HUDEP-2 (cell line): ENCODE data around the gene NPC2.
A peak's percentile ranks its signal among the peaks of the same experiment; 100 is the strongest.

Experiments
- DNase-seq, 76 experiments: peaks; one replicate each; lab custom pipeline; 2025; ENCODE audit not compliant: unreplicated experiment in 76 of 76; lab: John Stamatoyannopoulos, UW

The NPC2 gene

DNA sequence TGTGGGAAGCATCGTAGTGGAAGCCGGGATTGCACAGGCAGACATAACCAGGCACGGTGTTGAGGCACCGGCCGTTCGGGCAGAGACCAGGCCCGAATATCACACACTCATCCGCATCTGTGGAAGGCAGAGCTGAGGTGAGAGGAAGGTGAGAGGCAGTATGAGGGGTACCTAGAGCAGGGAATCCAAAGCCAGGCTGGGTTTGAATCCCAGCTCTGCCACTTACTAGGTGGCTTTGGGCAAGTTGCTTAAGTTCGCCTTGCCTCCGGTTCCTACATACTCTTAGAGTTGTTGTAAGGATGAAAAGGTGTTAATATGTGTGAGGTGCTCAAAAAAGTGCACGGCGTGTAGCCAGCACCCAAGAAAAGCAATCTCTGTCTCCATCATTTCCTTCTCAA, 10.8 kb upstream of the NPC2 start:
- DNase-seq: no peak

DNA sequence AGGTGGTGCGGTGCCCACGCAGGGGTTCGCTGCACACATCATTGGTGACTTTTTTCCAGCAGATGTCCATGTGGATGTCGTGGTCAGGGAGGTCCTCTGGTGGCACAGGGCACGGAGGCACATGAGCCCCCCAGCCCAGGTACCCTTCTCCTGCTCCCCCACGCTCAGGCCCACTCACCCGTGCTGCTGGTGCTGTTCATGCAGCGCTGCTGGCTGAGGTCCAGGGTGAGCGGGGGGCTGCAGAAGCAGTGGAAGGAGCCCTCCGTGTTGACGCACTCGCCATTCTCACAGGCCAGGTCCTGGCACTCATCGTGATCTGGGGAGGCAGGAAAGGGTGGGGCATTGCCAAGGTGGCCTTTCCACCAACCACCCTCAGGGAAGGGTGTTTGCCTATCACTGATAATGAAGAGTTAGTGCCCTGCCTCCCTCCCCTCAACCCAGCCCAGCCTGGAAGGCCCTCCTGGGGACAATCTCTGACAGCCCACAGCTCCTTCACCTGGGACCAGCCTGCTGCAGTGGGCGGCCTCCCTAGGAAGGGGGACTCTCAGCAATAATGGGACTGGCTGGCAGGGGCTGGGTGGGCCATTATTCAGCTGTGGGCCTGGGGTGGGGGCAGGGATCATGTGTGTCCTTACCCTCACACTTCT, 10.3 kb upstream of the NPC2 start:
- DNase-seq: peak in 65 of 76 experiments; percentile 4 to 75 (median 49)

DNA sequence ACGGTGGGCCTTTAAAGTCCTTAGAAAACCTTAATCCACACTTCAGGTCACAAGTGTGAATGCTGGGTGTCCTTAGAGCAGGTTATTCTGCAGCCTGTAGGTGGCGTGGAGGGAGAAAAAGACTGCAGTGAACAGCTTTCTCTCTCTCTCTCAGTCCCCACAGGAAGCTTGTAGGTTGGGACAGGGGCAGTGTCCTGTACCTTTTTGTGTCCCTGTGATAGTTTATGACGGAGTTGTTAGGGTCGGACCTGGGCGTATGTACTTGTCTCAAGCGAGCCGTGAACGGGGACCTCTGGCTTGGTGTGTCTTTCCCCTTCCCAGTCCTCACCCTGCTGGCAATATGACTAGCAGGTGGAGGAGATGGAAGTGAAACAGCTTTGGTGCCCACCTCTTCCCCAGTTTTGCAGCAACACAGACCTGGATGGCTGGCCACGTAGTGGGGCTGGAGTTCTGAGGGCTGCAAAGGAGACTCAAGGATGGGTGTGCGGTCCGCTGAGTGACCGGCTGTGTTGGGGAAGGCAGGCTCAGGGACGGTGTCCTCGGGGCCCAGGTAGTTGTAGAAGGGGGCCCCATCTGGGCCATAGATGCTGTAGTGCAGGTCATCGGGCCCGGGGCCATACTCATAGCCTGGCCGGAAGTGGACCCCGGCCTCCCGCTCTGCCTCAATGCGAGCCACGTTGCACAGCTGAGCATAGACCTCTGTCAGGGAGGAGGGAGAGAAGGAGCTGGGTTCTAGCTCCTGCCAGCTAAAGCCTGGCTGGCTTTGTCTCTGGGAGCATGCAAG, 9.3 kb upstream of the NPC2 start:
- peak in 59 of 76 experiments; percentile 9 to 69 (median 37) for DNase-seq

DNA sequence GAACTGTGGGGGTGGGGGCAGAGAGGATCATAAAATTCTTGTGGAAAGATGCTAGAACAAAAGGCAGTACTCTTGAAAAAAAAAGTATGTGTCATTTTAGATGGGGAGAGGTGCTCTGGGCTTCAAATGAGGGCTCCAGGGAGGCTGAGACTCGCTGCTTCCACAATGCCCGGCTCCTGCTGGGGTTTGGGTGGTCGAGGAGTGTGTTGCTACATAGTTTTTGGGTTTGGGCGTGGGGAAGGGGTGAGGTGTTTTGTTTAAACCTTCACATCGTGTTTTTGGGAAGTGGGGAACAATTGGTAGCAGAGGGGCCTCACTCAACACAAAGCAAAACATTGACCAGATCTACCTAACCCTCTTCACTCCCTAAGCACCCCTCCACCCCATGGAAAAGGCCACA, 8.6 kb upstream of the NPC2 start:
- DNase-seq: no peak

DNA sequence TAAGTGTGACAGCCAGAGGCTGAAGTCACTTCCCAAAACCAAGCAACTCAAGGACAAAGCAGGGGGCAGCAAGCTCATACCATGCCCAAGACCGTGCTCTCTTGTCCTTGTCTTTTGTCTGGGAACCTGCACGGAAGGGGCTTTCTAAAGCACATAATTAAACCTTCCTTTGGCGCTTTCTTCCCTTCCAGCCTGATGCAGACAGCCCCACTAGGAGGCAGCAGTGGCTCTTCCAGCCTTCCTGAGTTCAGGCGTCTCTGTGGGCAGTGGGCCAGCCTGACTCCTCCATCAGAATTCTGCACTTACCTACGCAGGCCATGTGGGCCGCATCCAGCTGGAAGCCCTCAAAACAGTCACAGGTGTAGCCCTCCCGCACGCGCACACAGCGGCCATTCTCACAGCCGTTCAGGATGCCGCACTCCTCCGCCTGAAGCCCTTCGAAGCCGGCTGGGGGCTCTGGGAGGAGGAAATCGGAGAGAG, 8.1 kb upstream of the NPC2 start:
- peak in 12 of 76 experiments; percentile 6 to 27 (median 8) for DNase-seq

GRCh38 chr14:74500417-74501134, 7.5 kb upstream of the NPC2 start:
- no peak for DNase-seq

- DNase-seq: peak in 42 of 76 experiments; percentile 6 to 81 (median 58)
These were observed 2.3 kb upstream of the NPC2 start for GRCh38 chr14:74495356-74495755.

- DNase-seq: peak in 75 of 76 experiments; percentile 90 to 100 (median 99)
These were observed 497 bp upstream of the NPC2 start, which contains the start of gene ISCA2 for GRCh38 chr14:74493343-74494261. Gene ISCA2, plus strand, starts transcription at chr14:74493765. Its CDS starts 10 bp downstream, at chr14:74493775.

DNA sequence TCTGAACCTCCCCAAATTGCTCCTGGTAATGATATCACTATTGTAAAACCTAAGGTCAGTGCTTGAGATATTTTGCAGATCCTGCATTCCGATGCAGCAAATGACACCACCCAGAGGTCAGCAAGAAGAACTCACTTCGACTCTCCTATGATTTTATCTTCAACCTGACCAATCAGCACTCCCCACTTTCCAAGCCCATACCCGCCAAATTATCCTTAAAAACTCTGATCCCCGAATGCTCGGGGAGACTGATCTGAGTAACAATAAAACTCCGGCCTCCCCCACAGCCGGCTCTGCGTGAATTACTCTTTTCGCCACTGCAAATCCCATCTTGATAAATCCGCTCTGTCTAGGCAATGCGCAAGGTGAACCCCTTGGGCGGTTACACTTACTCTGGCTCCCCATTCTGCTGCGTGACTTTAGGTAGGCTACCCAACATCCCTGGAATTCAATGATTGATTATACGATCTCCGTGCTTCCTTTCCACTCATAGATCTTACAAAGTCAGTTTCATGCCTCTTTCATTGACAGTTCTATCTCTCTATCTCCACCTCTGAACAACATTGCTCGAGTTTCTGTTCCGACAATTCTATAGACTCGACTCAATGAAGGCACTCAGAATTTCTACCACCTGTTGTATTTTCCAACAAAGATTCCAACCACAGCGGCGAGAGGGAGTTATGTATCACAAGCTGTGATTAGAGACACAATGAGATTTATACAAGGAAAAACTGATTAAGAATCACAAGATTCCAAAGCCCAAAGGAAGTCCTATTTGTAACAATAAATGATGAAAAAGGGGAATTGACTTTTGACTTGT, 939 bp downstream of the NPC2 start:
- DNase-seq: peak in 37 of 76 experiments; percentile 6 to 61 (median 31)

DNA sequence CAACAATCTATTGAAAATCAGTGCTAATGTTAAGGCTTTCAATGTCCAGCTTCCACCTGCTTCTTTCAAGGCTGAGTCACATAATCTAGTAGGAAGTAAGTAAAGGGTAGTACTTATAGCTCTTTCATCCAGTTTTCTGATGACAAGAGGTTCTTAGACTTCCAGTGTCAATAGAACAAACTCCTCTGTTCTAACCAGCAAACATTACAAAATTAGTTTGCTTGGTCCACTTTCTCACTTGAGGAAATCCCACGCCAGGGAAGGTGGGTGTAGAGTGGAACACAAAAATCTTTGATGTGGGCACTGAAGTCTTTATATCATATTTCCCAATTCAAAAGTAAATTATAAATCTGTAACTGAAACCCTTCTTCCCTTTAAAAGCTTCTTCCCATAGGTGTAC, 2.6 kb downstream of the NPC2 start:
- DNase-seq: no peak

DNA sequence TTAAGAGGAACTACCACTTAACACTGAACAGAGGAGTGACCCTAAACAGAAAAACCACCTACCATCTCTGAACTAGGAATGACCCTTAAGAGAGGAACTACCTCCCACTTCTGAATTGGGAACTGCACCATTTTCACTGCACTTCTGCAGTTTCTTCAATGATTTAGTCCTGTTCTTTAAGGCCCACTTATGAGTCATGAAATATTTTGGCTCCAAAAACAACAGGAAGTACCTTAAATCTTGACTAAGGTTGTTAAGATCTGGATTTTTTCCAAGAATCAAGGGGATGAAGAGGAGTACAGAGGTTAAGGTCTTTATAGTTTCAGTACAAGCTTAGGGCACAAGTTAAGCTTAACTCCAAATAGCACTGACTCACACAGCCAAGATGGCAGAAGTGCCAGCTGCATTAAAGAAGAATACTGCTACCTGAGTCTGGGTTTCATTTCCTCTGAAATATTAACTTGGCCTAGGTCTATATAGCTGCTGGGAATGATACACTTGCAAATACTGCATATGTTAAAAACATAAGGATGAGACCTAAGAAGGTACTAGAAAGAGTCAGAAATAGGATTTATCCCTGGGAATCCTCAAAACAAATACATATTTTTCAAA, 4.2 kb downstream of the NPC2 start:
- DNase-seq: peak in 2 of 76 experiments; percentile 6 to 11

DNA sequence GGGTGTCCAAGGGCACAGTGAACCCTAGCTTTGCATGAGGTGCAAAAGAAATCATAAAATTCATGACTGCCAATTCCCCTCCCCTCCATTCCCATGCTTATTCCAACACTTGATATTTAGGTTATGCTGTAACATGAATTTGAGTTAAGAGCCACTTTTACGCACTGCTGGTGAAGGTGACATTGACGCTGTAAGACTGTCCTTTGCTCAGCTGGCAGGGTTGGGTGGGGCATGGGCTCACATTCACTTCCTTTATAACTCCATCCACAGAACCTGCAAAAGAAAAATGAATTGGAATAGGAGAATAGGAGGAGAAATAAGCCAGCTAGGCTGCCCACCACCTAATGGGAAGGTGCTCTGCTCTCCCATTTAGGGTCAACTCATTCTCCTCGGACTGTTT, 6.9 kb downstream of the NPC2 start:
- DNase-seq: no peak

GRCh38 chr14:74483321-74483720, 9.8 kb downstream of the NPC2 start:
- no peak for DNase-seq

DNA sequence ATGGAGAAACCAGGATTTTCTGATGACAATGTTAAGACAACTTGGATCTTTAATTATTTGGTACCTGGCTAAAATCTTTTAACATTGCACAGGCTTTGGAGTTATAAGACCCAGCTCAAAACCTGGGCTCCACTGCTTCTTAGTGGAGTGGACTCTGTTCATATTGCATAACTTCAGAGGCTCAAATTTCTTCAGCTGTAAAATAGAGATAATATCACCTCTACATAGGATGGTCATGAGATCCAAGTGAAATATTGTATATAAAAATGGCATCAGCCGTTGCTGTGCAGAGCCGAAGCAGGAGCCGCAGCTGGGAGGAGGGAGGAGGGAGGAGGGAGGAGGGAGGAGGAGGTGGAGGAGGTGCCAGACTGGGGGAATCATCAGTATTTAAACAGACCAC, 10.5 kb downstream of the NPC2 start:
- DNase-seq: no peak

- DNase-seq: no peak
These were observed 13.1 kb downstream of the NPC2 start for GRCh38 chr14:74480046-74480445.

DNA sequence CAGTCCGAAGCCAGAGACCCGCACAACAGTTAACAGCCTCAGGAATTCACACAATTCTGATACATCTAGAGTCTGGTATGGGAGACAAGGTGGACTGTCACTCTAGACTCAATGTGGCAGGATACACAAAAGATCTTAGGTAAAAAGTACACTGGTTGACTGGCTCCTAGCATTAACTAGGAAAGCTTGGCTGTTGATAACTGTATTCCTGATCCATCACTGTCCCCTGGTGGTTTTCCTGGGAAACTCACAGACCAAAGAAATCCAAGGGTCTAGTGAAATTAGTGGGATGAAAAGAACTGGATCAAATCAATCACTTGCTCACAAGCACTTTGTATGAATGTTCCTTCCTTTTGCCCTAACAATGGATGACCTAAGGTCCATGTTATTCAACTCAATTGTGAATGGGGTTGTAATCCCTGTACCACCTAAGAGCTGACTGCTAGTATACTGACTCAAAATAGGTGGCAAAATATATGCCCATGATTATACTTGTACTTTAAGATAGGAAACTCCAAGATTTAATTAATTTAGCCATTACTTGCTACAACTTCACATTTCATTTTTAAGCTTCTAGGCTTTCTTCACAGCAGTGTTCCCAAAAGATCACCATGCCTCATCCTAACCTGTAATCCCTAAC, 14.0 kb downstream of the NPC2 start:
- DNase-seq: no peak

DNA sequence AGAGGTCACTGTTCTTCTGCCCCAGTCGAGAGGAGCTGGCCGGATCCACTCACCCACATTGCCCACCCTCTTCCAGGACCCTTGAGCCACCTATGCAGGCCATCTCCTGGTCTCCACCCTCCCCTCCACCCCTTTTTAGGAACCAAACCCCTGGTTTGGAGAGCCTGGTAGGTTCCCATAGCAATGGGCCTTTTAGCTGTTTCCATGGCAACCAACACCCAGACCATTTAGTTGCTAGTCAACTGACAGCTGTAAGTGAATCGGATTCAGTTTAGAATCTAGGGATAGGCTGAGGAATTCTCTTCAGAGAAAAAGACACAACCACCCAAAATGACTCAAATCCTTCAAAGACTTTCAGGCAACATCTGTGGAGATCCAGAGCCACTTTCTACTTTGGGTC, 16.5 kb downstream of the NPC2 start:
- DNase-seq: no peak

DNA sequence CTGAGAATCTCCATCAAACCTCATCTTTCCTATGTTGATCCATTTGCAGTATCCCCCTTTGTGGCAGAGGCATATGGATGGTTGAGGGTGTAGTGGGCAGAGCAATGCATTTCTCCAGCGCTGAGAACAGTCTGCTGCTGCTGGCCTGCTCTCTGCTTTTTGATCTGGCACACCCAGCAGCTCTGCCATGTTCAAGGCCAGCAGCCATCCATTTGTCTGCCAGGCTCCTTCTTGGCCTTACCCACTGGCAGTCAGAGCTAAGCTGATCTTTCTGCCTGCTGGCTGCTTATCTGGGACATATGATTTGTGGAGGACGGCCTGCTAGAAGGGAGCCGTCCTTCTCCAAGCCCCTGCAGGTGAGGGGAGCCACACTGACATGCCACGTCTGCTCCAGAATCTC, 17.0 kb downstream of the NPC2 start:
- no peak for DNase-seq
